GM19395 (cell line): ENCODE measurements around the gene TRMT61A.

Experiments used
- ATAC-seq: cut with Tn5 transposase; IDR thresholded peaks from one replicate; pipeline ENCODE4 v1.9.1; 2021; ENCODE audit warnings: mild to moderate bottlenecking, moderate library complexity; ENCODE audit not compliant: unreplicated experiment

Gene TRMT61A

DNA sequence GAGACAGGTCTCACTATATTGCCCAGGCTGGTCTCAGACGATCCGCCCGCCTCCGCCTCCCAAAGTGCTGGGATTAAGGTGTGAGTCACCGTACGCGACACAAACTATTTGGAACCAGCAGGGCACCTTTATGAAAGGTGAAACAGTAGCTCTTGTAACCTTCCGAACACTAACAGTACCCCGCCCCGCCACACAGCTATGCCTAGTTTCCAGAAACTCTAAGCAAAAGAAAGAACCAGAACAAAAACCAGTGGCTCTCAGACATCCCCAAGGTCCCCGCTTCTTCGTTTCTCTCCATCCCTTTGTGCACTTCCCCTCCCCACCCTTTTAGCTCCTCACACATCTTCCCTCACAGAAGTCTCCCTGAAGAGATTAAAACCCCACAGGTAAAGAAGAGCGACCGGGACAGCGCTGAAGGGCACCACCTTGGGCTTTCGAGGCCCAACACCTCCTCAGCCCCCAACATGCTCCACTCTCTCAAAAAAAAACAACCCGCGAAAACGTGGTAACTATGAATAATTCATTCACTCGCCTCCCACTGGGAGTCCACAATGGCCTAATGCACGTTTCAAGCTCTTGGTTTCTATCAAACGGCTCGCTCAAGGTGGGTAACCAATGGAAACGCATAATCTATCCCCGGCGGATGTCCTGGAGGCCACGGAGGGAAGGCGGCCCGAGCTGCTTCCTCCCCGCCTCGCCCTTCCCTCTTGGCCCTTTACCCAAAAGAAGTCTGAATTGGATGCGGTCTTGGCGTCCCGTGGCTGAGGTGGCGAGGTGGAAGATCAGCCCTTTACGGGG, 32.6 kb downstream of the TRMT61A start:
- ATAC-seq: peak; percentile 27

DNA sequence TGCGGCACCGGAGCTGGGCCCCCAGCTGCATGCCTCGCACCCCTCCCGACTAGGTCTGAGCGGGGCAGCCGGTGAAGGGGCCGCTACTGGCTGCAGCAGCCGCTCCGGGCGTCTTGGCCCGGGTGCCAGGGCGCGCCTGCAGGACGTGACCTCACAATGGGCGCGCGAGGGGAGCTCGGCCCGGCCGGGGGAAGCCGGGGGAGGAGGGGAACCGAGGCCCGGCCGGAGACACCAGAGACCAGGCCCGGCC, 33.1 kb downstream of the TRMT61A start:
- ATAC-seq: peak; percentile 39

GRCh38 chr14:103562429-103563225, 33.6 kb downstream of the TRMT61A start, which contains the start of the genes BAG5 and COA8:
Gene BAG5 (minus strand): TSS chr14:103562657. CDS start chr14:103561164, 1,493 bp downstream.
Gene COA8 (plus strand): TSS chr14:103562960. CDS start chr14:103563002, 42 bp downstream.
- ATAC-seq: peak; percentile 66

DNA sequence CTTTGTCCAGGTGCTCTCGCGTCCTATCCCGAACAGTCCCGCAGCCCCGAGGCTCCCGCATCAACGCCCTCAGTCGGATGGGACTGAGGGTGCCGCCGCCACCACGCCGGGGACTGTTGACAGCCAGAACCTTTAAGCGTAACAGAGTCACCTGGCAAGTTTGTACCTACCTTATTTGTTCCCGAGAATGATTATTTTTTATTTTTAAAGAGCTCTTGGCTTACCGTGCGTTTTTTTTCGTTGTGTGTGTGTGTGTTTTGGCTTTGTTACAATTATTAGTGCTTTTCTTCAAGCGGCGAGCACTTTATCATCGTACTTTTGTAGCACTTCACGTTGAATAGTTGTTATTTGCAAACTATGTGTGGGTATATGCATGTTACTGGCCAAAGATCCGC, 34.2 kb downstream of the TRMT61A start:
- no peak for ATAC-seq

DNA sequence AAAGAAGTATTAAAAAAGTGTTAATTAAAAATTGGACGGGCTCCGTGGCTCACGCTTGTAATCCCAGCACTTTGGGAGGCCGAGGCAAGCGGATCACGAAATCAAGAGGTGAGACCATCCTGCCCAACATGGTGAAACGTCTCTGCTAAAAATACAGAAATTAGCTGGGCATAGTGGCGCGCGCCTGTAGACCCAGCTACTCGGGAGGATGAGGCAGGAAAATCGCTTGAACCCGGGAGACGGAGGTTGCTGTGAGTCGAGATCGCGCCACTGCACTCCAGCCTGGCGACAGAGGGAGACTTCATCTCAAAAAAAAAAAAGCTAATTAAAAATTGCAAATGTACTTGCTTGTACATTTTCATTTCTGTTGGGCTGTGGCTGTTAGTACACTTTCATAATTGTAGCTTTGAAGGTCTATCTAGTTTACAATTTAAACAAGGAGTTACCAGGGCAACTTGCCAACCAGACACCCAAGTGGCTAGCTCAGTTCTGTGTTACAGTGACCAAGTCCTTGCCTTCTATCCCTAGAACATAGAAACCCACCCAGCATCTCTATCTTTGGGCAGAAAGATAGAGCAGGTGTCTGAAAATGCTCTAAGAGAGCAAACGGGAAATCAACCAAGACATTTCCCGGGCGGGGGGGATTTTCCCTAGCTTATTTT, 35.0 kb downstream of the TRMT61A start:
- ATAC-seq: no peak

- ATAC-seq: no peak
These were observed 40.0 kb downstream of the TRMT61A start for GRCh38 chr14:103568952-103569351.

GRCh38 chr14:103569408-103569807, 40.4 kb downstream of the TRMT61A start:
- no peak for ATAC-seq

DNA sequence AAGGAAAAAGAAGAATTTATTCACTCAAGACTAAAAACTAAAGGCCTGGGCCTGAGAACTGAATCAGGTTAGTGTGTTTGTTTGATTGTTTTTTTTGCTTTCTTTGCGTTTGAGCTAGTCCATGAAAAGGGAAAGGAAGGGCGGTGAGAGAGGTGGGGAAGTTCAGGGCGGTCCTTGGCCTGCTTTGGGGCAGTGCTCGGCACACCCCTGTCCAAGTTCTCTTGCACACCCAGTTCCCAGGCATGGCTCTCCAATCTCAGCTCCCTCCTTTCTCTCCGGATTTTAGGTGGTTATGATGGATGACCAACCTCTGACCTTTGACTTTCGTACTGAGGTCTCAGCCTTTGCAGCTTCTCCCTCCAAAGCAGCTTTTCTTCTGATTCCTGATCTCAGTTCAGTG, 45.1 kb downstream of the TRMT61A start:
- no peak for ATAC-seq

DNA sequence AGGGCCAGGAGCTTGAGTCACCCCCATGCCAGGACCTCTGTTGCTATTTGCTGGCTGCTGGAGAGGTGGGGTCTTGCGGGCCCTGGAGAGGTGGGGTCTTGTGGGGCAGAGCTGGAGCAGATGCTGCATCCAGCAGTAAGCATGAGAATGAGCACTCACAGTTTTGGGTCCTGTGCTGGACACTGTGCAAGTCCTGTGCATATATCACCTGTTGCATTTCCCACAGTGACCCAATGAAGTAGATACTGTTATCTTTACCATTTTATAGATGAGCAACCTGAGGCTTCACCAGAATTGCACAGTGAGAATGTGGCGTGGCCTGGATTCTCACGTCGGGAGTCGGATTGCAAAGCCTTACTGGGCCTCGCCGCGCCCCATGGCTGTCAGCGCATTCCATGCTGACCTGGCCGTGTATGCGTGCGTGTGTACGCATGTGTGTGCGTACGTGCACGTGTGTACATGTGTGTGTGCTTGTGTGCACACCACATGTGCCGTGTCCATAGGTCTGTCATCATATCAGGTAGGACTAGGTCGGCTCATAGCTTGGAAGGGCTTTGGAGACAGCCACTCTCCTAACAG, 45.8 kb downstream of the TRMT61A start:
- ATAC-seq: no peak

- no peak for ATAC-seq
These were observed 47.5 kb downstream of the TRMT61A start for GRCh38 chr14:103576371-103577024.

- ATAC-seq: no peak
These were observed 49.5 kb downstream of the TRMT61A start for GRCh38 chr14:103578401-103579075.

GRCh38 chr14:103581206-103581605, 52.2 kb downstream of the TRMT61A start:
- ATAC-seq: no peak

DNA sequence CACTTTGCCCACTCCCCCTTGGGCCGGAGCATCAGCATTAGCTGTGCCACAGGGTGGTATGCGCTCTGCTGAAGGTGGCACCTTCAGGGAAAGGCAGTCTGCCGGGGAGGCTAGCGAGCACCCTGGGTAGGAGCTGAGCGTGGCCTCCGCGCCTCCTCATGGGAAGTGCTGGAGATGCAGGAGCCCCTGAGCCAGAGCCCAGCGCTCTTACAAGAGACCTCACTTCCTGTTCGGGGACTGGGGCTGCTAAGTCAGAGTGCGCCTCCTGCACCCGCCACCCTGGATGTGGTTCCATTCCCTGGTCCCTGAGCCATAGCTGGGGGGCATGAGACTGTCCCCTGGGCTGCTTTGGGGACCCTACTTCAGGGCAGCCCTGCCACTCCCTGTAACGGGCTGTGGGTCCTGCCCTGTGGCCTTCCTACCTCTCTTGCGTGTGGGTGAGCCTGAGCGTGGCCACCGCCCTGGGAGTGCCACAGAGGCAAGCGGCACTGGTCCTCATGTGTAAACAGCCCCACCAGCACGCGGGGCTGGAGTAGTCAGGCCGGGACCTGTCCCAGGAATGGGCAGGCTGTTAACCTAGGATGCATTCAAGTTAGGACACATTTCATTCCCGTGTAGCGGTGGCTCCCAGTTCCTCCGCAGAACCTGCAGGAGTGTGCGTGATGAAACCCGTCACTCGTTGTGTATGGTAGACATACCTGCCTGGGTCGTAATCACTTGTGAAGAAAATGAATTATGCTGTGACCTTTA, 53.1 kb downstream of the TRMT61A start:
- no peak for ATAC-seq

- no peak for ATAC-seq
These were observed 55.4 kb downstream of the TRMT61A start for GRCh38 chr14:103584326-103584915.
